NB4 (cell line): ENCODE results near the gene PKLR.

Experiments
- CTCF ChIP-seq: IDR thresholded peaks from one replicate; pipeline ENCODE4 v1.5.1; 2012; ENCODE audit warnings: low read depth, low read length
- MAX ChIP-seq: IDR thresholded peaks from 2 replicates; pipeline ENCODE4 v1.6.1; 2011; ENCODE audit warnings: low read depth, low read length
- MYC ChIP-seq: IDR thresholded peaks from 2 replicates; pipeline ENCODE4 v1.6.1; 2011; ENCODE audit warnings: low read depth, low read length
- POLR2A ChIP-seq: IDR thresholded peaks from 2 replicates; pipeline ENCODE4 v1.6.1; 2011; ENCODE audit warnings: mild to moderate bottlenecking; ENCODE audit not compliant: insufficient read length; ENCODE audit errors: extremely low read depth

GRCh38 chr1:155309423-155310021 is 8.3 kb upstream of the PKLR start:
- TF ChIP-seq POLR2A (no peak), CTCF (no peak), MAX (no peak), MYC (no peak)
